ENCODE data around the gene GPR183. TPM values are rescaled to one million over a fixed set of nuclear protein-coding genes. Genes with fewer than 3 reads are reported as not detected.

GPR183 gene
- total and polyA plus RNA-seq, 10 of the 15 experiments (the other 5 are each of a cell fraction or from before 2014, with no cell fraction given), result 134 to 669 (median 225) TPM

DNA sequence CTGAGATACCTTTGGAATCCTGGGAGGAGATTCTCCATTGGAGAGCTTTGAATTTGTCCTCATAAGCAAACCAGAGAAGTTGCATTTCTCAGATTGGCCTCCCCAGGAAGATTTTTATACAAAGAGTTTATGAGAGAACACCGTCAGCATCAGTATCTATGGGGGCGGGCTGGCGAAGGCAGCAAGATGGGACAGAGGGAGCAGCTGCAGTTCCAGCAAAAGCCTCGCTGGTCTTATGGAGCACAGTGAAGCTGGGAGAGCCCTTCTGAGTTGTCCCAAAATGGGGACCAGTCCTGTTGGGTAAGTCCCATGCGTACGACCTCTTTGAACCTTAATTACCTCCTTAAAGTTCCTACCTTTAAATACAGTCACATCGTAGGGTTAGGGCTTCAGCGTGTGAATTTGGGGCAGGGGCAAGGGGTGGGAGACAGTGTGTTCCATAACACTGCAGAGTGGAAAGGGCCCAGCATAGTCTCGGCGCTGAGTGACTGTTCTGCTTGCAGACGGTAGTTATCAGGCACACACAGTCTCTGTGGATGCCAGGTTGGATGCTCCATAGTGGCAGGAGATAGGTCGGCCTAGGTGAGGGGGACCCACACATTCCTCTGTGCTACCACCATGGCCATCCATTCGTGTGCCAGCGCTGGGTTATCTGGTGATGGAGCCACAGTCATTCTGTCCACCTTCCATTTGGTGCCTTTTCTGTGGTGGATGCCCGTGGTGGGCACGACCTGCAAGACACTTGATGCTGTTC lies 34.9 kb upstream of the GPR183 start:
- H2AFZ ChIP-seq (ENCODE audit: control insufficient read depth, low read depth, low read length), result no peak overlapping the region
- 93% methylated on average over 16 of the region's 16 CpGs for WGBS (ENCODE audit: insufficient coverage, insufficient replicate concordance, low lambda C conversion rate, missing lambda C conversion rate)
- no peak overlapping the region for H3K27ac ChIP-seq (ENCODE audit: control insufficient read depth, insufficient read depth)
- no peak for ATAC-seq
- ChIA-PET SMC1A (ENCODE audit: uncharacterized antibody, unreplicated experiment) (interaction anchor here (0.8 to 1.8 kb wide), 5 partner anchors 11 to 56 kb away, joined by 3 to 7 read pairs (median 3); no protein-coding TSS in a partner anchor), CTCF (interaction anchor here (0.8 to 1.5 kb wide), 2 partner anchors 11 to 33 kb away, joined by 3 to 4 read pairs; no protein-coding TSS in a partner anchor), RAD21 (ENCODE audit: unreplicated experiment) (interaction anchor here (1.0 kb wide), 1 partner anchor 17 kb away, joined by 3 read pairs; no protein-coding TSS in a partner anchor), POLR2A (interaction anchor here (1.3 to 1.5 kb wide), 3 partner anchors 10 to 19 kb away, joined by 3 read pairs; no protein-coding TSS in a partner anchor)
- no peak for FAIRE-seq
- H3K4me2 ChIP-seq (ENCODE audit: control insufficient read depth, insufficient read depth), result no peak overlapping the region
- BruUV-seq (replicated peaks), result TSS peak; percentile 59
- no peaks in the 10 kb centered on the region for H3K9me3 ChIP-seq (replicated peaks; ENCODE audit: control insufficient read depth, insufficient read depth, low read length)
- H3K4me1 ChIP-seq (ENCODE audit: control insufficient read depth, insufficient read depth, low read length), result peaks cover 13% of the 10 kb centered on the region
- H3K27me3 ChIP-seq (replicated peaks in 1 of 2; ENCODE audit: control insufficient read depth in 2 of 2, insufficient read depth in 2 of 2, low read length in 1 of 2), result no peaks in the 10 kb centered on the region
- no peaks in the 10 kb centered on the region for H4K20me1 ChIP-seq (ENCODE audit: control insufficient read depth, insufficient read depth)
- H3K4me3 ChIP-seq, result no peak overlapping the region
- in situ Hi-C loops (cut with MboI) (no loop called here), intact Hi-C loops (cut with micrococcal nuclease; ENCODE audit: unreplicated experiment) (no loop called here)
- H3K9ac ChIP-seq (ENCODE audit: control insufficient read depth, insufficient read depth, low read length), result no peak overlapping the region
- H3K36me3 ChIP-seq (ENCODE audit: control insufficient read depth in 2 of 2, insufficient read depth in 2 of 2, low read length in 1 of 2), result peaks cover 0 to 2% of the 10 kb centered on the region in 2 experiments; a peak in 3 of 4 replicates
- DNase-seq (ENCODE audit: low read depth, low spot score), result no peak
- H3K79me2 ChIP-seq (ENCODE audit: control insufficient read depth, insufficient read depth, low read length), result no peaks in the 10 kb centered on the region
- TF ChIP-seq, protein P1, sequence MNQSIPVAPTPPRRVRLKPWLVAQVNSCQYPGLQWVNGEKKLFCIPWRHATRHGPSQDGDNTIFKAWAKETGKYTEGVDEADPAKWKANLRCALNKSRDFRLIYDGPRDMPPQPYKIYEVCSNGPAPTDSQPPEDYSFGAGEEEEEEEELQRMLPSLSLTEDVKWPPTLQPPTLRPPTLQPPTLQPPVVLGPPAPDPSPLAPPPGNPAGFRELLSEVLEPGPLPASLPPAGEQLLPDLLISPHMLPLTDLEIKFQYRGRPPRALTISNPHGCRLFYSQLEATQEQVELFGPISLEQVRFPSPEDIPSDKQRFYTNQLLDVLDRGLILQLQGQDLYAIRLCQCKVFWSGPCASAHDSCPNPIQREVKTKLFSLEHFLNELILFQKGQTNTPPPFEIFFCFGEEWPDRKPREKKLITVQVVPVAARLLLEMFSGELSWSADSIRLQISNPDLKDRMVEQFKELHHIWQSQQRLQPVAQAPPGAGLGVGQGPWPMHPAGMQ (IDR thresholded peaks at IDR 0.05; ENCODE audit: borderline replicate concordance), result no peak
- no peak for TF ChIP-seq SUZ12 (IDR thresholded peaks at IDR 0.05; ENCODE audit: unreplicated experiment)
- TF ChIP-seq ZBTB40 (IDR thresholded peaks at IDR 0.05; ENCODE audit: borderline replicate concordance), result no peak
- no peak for TF ChIP-seq ATF3 (IDR thresholded peaks at IDR 0.05; ENCODE audit: borderline replicate concordance, extremely low read depth, low read depth, low read length)
- TF ChIP-seq, protein P2, sequence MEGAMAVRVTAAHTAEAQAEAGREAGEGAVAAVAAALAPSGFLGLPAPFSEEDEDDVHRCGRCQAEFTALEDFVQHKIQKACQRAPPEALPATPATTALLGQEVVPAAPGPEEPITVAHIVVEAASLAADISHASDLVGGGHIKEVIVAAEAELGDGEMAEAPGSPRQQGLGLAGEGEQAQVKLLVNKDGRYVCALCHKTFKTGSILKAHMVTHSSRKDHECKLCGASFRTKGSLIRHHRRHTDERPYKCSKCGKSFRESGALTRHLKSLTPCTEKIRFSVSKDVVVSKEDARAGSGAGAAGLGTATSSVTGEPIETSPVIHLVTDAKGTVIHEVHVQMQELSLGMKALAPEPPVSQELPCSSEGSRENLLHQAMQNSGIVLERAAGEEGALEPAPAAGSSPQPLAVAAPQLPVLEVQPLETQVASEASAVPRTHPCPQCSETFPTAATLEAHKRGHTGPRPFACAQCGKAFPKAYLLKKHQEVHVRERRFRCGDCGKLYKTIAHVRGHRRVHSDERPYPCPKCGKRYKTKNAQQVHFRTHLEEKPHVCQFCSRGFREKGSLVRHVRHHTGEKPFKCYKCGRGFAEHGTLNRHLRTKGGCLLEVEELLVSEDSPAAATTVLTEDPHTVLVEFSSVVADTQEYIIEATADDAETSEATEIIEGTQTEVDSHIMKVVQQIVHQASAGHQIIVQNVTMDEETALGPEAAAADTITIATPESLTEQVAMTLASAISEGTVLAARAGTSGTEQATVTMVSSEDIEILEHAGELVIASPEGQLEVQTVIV (IDR thresholded peaks at IDR 0.05; ENCODE audit: borderline replicate concordance, partially characterized antibody), result no peak
- TF ChIP-seq, protein P3, sequence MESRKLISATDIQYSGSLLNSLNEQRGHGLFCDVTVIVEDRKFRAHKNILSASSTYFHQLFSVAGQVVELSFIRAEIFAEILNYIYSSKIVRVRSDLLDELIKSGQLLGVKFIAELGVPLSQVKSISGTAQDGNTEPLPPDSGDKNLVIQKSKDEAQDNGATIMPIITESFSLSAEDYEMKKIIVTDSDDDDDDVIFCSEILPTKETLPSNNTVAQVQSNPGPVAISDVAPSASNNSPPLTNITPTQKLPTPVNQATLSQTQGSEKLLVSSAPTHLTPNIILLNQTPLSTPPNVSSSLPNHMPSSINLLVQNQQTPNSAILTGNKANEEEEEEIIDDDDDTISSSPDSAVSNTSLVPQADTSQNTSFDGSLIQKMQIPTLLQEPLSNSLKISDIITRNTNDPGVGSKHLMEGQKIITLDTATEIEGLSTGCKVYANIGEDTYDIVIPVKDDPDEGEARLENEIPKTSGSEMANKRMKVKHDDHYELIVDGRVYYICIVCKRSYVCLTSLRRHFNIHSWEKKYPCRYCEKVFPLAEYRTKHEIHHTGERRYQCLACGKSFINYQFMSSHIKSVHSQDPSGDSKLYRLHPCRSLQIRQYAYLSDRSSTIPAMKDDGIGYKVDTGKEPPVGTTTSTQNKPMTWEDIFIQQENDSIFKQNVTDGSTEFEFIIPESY (IDR thresholded peaks at IDR 0.05), result no peak
- no peak for TF ChIP-seq ZNF384 (IDR thresholded peaks at IDR 0.05; ENCODE audit: borderline replicate concordance, low read depth, low read length)
- TF ChIP-seq SMARCA5 (IDR thresholded peaks at IDR 0.05), result no peak
- TF ChIP-seq GATAD2B (conservative IDR thresholded peaks at IDR 0.05; ENCODE audit: low read depth), result no peak
- TF ChIP-seq SMC3 (IDR thresholded peaks at IDR 0.05; ENCODE audit: borderline replicate concordance, low read length), result no peak

All from GM12878 (cell line).